RWPE2 (cell line): ENCODE results near the gene UBN2.
"Not testable (repeated sequence)": the region's sequence is repeated elsewhere in the genome, so short reads cannot be mapped to it uniquely, and the experiment has no call there.

Experiments used
- ATAC-seq: fragments of 200-7000 bp; cut with Tn5 transposase; 3 replicates; pipeline ENCODE4 v1.9.1; 2021; ENCODE audit warnings: low read depth
- DNase-seq: peaks from one replicate; pipeline ENCODE4 v3.0.0-alpha.2; 2020; ENCODE audit warnings: low spot score
- H3K27ac ChIP-seq: fragments of 450-650 bp; 2 replicates; pipeline ENCODE4 v1.5.1; 2017; ENCODE audit warnings: mild to moderate bottlenecking; ENCODE audit not compliant: poor library complexity, severe bottlenecking
- H3K27me3 ChIP-seq: fragments of 250-450 bp; sonication (Bioruptor Pico); 2 replicates; pipeline ENCODE4 v1.5.1; 2021; ENCODE audit warnings: mild to moderate bottlenecking, moderate library complexity; ENCODE audit not compliant: insufficient read depth, poor library complexity, severe bottlenecking
- H3K36me3 ChIP-seq: fragments of 250-450 bp; sonication (Bioruptor Pico); 2 replicates; pipeline ENCODE4 v1.5.1; 2020; ENCODE audit warnings: low read depth, mild to moderate bottlenecking, moderate library complexity
- H3K4me1 ChIP-seq: fragments of 250-450 bp; sonication (Bioruptor Pico); 2 replicates; pipeline ENCODE4 v1.5.1; 2021; ENCODE audit warnings: mild to moderate bottlenecking, moderate library complexity; ENCODE audit not compliant: insufficient read depth, poor library complexity, severe bottlenecking
- H3K4me3 ChIP-seq: fragments of 250-450 bp; sonication (Bioruptor Pico); 2 replicates; pipeline ENCODE4 v1.5.1; 2021; ENCODE audit warnings: mild to moderate bottlenecking, moderate library complexity; ENCODE audit not compliant: severe bottlenecking
- H3K9me3 ChIP-seq: fragments of 250-450 bp; sonication (Bioruptor Pico); 2 replicates; pipeline ENCODE4 v1.5.1; 2021; ENCODE audit warnings: mild to moderate bottlenecking, moderate library complexity; ENCODE audit not compliant: severe bottlenecking
- CTCF ChIP-seq: fragments of 450-650 bp; IDR thresholded peaks from one replicate; pipeline ENCODE4 v1.5.1; 2017; ENCODE audit warnings: mild to moderate bottlenecking, moderate library complexity; ENCODE audit not compliant: poor library complexity, severe bottlenecking

UBN2 gene

GRCh38 chr7:139317939-139318505 lies 87.0 kb downstream of the UBN2 start:
- ATAC-seq (no peak), DNase-seq (no peak)
- Histone ChIP-seq H3K27me3 (no peaks in the 10 kb centered on the region), H3K4me3 (no peak overlapping the region), H3K9me3 (no peaks in the 10 kb centered on the region), H3K27ac (no peak overlapping the region), H3K36me3 (no peaks in the 10 kb centered on the region), H3K4me1 (no peaks in the 10 kb centered on the region)
- TF ChIP-seq CTCF = no peak

- ATAC-seq (no peak), DNase-seq (no peak)
- Histone ChIP-seq H3K27me3 (no peaks in the 10 kb centered on the region), H3K4me3 (no peak overlapping the region), H3K27ac (no peak overlapping the region), H3K4me1 (no peaks in the 10 kb centered on the region), H3K9me3 (no peaks in the 10 kb centered on the region), H3K36me3 (no peaks in the 10 kb centered on the region)
- peak; percentile 30 for TF ChIP-seq CTCF
These were observed 90.2 kb downstream of the UBN2 start for GRCh38 chr7:139321071-139321745.

- not testable (repeated sequence) for ATAC-seq, H3K27ac ChIP-seq, H3K4me1 ChIP-seq
These were observed 93.7 kb downstream of the UBN2 start for GRCh38 chr7:139324709-139325108.

GRCh38 chr7:139328375-139328774 lies 97.3 kb downstream of the UBN2 start:
- no peak overlapping the region for H3K27ac ChIP-seq
- no peaks in the 10 kb centered on the region for H3K27me3 ChIP-seq
- no peaks in the 10 kb centered on the region for H3K4me1 ChIP-seq
- H3K36me3 ChIP-seq = no peaks in the 10 kb centered on the region
- H3K9me3 ChIP-seq = no peaks in the 10 kb centered on the region
- no peak overlapping the region for H3K4me3 ChIP-seq
- no peak for TF ChIP-seq CTCF
- DNase-seq (no peak), ATAC-seq (peak; percentile 95)

More at GRCh38 chr7:139324709-139325108, 93.7 kb downstream of the UBN2 start:
- H3K36me3 ChIP-seq, H3K27me3 ChIP-seq, H3K4me3 ChIP-seq, DNase-seq, H3K9me3 ChIP-seq: not testable (repeated sequence)

GRCh38 chr7:139329119-139329518 lies 98.1 kb downstream of the UBN2 start:
- Histone ChIP-seq H3K27ac (no peak overlapping the region), H3K27me3 (no peaks in the 10 kb centered on the region), H3K9me3 (no peaks in the 10 kb centered on the region), H3K4me1 (no peaks in the 10 kb centered on the region), H3K36me3 (no peaks in the 10 kb centered on the region), H3K4me3 (no peak overlapping the region)
- TF ChIP-seq CTCF = no peak
- DNase-seq (no peak), ATAC-seq (no peak)
